Skin epidermis (tissue), 12 donors: Measurements from ENCODE around the gene POLA2.

Experiments used
- H3K27ac ChIP-seq, 21 experiments: fragments of 200-600 bp; sonication (generic) in 11 of 21; one replicate each; pipeline ENCODE4 v1.5.0; 2020; ENCODE audit warnings: mild to moderate bottlenecking in 3 of 21, inconsistent platforms in 2 of 21, moderate library complexity in 2 of 21
- H3K4me3 ChIP-seq, 7 experiments: fragments of 200-600 bp; sonication (generic) in 2 of 7; one replicate each; pipeline ENCODE4 v1.5.0; 2020; ENCODE audit warnings: inconsistent platforms in 2 of 7, mild to moderate bottlenecking in 2 of 7, moderate library complexity in 1 of 7

The POLA2 gene

DNA sequence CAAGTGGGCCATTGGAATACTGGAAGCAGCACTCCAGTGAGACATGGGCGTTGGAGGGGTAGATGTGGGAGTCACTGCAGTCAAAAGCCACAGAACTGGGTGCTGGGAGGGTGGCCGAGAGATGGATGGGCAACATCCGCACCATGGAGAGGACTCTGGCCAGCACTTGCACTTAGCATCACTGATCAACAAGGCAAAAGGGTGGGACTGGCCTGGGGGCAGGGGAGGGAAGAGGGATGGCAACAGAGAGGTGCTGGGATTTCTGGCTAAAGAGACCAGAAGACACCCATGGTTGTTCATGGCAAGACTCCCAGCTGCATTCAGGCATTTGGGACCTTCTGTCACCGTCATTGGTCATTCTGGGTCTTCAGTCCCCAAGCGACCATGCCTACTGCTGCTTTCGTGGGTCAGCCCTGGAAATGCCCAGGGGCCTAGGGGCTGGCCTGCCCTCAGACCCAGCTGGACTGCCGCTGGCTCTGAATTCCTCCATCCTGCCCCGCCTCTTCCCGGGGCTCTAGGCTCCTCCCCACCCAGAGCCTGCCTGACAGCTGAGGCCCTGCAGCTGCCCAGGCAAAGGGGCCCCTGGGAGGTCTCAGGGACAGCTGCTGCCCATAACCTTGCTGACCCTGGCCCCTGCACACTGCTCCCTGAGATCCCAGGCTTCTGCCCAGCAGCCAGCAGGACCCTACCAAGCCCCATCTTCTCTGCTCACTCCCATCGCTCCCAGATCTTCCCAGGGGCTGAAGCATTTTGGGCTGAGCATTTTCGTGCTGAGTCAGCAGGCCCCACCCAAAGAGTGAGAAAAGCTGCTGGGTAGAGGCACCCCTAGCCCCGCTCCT is 39.9 kb downstream of the POLA2 start:
- Histone ChIP-seq H3K27ac (peak overlapping the region in 1 of 21 experiments; percentile 30), H3K4me3 (no peak overlapping the region)

DNA sequence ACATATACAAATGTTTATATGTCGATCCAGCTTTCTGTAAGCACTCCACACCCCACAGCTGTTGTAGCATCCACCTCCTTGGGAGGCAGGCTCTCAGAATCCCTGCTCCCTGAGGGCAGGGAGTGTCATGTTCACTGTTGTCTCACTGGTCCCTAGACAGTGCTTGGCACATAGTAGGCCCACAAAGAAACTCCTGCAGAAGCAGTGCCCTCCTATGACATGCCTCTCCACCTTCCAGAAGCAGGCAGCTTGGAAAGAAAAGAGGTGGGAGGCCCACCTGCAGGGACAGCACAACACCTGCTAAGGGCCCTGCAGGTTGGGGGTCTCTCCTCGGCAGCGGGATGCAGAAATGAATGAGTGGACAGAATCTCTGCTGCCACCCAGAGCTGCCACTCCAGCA is 41.8 kb downstream of the POLA2 start:
- H3K27ac ChIP-seq: no peak overlapping the region
- no peak overlapping the region for H3K4me3 ChIP-seq

DNA sequence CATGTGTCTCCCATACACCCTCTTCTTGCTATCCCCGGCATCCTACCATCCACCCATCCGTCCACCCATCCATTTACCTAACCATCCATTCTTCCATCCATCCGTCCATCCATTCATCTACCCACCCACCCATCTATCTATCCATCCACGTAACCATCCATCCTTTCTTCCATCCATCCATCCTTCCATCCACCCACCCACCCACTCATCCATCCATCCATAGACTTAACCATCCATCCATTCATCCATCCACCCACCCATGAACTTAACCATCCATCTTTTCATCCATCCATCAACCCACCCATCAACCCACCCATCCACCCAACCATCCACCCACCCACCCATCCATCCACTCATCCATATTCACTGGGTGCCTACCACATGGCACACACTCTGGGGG is 42.3 kb downstream of the POLA2 start:
- no peak overlapping the region for H3K4me3 ChIP-seq
- no peak overlapping the region for H3K27ac ChIP-seq

DNA sequence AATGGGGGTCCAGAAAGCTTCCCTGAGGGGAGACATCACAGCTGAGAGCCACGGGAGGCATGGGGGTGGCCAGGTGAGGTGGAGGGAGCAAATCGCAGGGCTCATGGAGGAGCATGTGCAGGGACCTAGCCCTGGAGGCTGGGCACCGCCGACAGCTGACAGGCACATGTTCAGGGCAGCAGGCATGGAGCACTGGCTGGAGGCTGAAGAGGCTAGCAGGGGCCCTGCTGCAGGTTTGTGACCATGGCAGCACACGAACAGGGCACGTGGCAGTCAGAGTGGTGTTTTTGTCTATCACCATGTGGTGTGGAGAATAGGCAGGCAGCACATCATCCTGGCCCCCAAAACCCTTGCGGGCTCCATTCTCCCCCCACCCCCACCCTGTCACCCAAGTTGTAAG is 42.9 kb downstream of the POLA2 start:
- Histone ChIP-seq H3K27ac (no peak overlapping the region), H3K4me3 (no peak overlapping the region)

DNA sequence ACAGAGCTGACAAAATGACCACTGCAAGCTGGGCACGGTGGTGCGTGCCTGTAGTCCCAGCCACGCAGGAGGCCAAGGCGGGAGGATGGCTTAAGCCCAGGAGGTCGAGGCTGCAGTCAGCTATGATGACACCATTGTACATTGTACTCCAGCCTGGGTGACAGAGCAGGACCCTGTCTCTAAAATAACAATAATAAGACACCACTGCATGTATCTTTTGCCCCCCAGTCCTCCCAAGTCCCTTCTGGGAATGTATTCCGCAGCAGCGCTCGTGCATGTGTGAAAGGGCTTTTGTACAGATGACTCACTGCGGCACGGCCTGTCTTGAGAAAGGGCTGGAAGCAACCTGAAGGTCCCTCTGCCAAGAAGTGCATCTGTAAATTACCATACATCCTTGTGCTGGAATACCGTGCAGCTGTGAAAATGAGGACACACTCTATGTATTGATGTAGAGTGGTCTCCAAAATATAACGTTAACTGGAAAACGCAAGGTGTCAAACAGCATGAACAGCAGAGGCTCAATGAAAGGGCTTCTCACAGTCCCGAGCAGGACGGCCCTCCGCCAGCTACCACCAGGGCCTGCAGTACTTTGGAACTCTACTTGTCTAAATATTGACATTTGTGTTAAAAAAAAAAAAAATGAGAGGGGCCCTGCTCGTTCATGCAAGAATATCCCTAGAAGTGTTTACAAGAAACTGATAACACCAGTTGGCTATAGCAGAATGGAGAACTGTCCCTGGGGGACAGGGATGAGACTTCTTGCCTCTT is 43.9 kb downstream of the POLA2 start:
- no peak overlapping the region for H3K27ac ChIP-seq
- H3K4me3 ChIP-seq: no peak overlapping the region

DNA sequence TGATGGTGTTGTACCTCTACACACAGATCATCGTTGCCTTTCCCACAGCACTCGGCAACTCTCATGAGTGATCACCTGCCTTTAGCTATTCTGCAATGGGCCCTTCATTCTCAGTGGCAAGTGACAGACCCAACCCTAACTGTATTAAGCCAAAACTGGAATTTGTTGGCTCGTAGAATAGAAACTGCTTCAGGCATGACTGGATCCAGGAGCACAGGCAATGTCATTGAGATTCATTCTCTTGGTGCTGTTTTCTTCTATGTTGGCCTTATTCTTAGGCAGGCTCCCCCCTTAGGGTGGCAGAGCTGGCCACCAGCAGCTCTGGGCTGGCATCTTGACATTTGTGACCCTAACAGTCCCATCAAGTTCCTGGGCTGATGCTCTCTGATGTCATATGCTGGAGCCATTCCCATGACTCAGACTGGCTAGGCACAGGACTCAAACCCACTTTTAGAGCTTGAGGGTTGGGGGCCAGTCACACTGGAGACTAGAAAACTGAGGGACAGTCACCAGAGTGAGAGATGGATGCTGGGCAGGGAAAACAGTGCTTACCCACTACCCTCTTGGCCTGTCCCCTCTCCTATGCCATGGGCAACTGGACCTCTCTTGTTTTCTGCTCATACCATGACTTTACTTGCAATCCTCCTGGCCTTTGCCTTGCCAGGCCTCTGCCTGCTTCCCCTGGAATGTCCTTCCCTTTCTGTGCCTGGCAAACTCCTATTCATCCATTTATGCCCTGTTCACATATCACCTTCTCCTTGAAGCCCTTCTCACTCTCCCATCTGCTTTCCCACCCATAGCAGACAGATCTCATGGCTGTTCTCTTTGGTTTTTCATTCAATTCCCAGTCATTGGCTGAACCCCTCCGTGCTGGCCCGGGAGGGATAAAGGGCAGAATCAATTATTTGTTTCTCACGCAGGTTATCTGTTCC is 45.8 kb downstream of the POLA2 start:
- H3K4me3 ChIP-seq: no peak overlapping the region
- peak overlapping the region in 12 of 21 experiments; percentile 14 to 81 (median 53) for H3K27ac ChIP-seq

DNA sequence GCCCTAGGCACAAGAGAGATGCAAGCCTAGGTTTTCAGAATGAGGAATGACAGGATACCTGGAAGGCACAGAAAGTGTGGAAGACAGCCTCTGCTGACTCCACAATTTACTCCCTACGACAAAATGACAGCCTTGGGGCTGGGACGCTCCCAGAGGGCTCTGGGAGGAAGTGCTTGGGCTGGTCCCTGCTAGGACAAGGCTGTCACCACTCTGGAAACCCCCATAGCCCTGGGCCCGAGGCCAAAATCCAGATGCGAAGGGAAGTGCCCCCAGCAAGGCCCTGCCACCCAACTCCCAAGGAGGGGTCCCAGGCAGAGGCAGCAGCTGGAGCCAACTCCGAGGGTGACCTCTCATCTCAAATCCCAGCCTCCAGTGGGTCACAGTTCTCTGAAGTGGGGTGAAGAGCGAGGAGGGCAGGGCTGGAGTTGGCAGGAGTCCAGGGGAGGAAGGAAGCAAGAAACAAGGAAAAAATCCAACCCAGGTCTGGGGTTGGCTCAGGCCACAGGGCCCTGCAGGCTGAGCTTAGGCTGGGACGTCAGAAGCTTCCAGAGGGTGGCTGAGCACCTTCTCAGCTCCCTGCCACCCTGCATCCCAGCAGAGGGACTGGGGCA is 46.6 kb downstream of the POLA2 start:
- Histone ChIP-seq H3K27ac (peak overlapping the region in 17 of 21 experiments; percentile 22 to 81 (median 57)), H3K4me3 (no peak overlapping the region)

DNA sequence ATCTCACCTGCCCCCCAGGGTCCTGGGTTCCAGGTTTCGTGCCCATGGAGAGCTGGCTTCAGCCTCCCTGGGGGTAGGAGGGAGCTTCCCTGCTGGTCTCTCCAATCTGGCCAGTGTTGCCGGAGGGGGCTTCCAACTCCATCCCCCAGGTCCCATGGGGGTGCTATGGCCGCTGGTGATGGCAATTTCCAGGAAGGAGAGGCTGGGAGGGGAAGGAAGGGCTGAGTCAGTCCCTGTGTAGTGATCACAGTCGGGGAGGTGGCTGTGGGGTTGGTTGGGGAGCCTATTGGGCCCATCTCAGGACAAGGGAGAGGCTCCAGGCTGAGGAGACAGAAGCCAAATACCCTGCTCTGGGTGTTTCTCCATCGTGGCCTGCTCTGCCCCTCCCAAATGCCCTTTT is 47.2 kb downstream of the POLA2 start:
- H3K27ac ChIP-seq: peak overlapping the region in 17 of 21 experiments; percentile 22 to 81 (median 57)
- H3K4me3 ChIP-seq: no peak overlapping the region

DNA sequence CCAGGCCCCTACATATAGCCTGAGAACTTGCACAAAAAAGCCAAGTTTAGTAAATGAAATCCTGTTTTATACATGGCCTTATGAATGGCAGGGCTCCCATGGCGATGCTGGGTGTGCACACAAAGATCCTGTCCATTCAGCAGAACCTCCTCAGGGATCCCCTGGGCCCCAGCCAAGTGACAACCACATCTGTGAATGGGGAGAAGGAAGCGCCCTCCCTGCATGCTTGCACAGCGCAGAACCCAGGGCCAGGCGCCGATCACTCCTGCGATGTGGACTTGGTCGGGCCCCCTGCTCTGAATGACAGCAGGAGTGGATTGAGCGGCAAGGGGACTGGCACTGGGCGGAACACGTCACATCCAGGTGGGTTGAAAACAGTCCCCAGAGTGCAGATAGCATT is 48.5 kb downstream of the POLA2 start:
- no peak overlapping the region for H3K4me3 ChIP-seq
- H3K27ac ChIP-seq: no peak overlapping the region

DNA sequence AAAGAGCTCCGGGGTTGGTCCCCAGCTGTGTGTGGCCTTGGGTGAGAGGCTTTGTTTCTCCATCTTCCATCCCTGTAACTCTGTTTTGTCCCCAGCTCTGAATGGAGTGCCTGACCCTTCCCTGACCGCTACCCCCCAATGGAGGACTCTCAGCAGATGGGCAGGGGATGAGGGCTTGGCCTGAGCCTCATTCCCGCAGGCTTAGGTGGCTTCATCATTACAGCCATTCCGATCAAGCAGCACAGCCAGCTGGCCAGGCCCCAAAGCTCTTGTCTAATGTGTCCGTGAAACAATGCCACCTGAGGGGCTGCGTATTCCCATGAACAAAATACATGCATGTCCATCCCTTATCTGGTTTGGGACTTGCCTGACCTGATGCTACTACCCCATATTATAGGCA is 49.0 kb downstream of the POLA2 start:
- no peak overlapping the region for H3K4me3 ChIP-seq
- peak overlapping the region in 1 of 21 experiments; percentile 50 for H3K27ac ChIP-seq

DNA sequence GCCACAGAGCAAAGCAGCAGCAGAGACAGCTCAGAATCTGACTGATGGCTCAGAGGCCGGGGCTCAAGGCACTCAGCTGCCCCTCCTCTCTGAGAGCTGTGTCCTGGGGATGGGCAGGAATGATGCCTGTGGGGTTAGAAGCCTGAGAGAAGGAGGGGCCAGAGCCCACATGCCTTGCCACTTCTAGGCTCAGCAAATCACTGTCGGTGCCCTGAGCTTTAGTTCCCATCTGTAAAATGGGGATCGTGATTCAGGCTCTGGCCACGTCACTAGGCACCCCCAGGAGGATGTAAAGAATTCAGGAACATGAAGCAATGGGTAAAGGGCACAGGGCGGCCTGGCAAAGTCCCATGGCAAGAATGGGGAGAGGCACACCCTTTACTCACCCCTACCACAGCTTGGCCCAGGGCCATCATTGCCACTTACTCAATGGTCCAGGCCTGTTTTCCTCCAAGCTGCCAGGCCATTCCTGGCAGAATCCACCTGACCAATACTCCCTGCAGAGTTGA is 49.5 kb downstream of the POLA2 start:
- Histone ChIP-seq H3K27ac (peak overlapping the region in 3 of 21 experiments; percentile 3 to 50 (median 20)), H3K4me3 (no peak overlapping the region)

DNA sequence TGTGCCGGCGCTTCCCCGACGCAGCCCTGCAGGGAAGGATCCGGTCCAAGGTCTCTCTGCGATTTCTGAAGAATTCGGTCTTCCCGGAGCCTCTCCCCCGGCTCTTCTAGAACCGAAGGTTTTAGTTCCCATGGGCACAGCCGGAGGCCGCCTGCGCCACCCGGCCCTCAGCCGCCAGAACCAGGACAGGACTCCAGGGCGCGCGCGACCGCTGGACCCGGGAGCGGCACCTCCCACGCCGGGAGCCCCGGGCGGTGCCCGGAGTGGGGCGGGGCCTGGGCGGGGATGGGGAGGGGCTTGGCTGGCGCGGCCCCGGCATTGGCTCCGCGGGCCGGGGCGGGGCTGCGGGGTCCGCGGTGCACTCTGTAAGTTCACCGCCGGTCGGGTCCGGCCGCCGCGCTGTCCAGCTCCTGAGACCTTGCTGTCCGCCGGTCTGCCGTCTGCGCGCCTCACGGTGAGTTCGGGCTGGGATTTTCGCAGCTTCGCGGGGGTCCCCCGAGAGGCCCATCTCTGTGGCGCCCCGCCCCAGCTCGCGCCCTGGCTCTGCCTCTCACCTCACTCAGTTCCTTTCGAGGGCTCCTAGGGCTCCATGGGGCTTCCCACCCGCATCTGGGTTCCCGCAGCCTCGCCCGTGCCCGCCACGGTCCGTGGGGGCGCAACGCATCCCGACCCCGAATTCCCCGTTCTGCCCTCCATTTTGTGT is 52.9 kb downstream of the POLA2 start, which contains the start of gene CDC42EP2:
Gene CDC42EP2, plus strand, starts transcription at position 366 of the 703 bp plus-strand sequence. CDS start 6,033 bp downstream, outside the sequence.
- peak within 1 kb of the TSS; percentile 43 to 88 (median 71) for H3K4me3 ChIP-seq
- H3K27ac ChIP-seq: peak within 1 kb of the TSS; percentile 8 to 91 (median 78)

DNA sequence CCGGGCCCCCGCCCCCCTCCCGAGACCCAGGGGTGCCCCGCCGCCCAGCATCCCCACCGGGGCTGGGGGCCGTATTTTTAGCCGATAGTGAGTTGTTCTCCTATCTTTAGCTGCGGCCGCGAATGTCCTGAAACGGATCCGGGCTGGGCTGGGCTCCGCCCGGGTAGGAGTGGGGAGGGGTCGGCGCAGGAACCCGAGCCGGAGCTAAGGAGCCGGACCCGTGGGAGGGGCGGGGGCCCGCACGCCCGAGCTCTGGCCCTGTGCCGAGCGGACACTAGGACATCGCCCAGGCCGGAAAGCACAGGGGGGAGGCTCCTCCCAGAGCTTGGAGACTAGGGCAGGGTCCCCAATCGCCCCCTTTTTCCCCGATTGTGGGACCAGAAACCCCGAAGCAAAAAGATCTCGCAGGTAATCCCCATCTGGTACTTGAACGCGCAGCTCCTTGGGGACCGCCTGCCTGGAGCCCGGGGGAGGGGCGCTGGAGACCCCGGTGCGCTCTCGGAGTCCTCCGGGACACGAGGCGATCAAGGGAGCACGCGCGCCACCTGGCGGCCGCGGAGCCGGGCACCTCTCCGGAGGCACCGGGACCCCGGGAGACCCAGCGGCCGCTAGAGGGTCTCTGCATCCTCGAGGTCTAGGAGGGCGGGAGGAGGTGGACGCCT is 53.6 kb downstream of the POLA2 start:
- peak overlapping the region; percentile 43 to 88 (median 71) for H3K4me3 ChIP-seq
- peak overlapping the region; percentile 8 to 91 (median 78) for H3K27ac ChIP-seq

DNA sequence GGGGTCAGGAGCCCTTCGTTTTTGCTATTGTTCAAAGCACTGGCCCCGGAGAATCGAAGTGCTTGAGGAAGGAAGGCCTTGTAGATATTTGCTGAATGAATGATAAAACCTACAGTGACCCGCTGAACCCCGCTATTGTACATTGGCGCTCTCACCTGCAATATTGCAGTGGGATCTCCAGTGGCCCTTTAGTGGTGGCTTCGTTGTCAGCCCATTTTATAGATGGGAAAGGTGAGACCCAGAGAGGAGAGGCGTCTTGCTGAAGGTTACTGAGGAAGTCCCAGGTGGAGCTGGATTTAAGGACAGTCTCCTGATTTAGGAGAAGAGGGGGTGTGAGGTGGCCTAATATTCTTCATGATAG is 54.1 kb downstream of the POLA2 start:
- Histone ChIP-seq H3K4me3 (peak overlapping the region; percentile 43 to 88 (median 71)), H3K27ac (peak overlapping the region in 20 of 21 experiments; percentile 8 to 91 (median 78))

DNA sequence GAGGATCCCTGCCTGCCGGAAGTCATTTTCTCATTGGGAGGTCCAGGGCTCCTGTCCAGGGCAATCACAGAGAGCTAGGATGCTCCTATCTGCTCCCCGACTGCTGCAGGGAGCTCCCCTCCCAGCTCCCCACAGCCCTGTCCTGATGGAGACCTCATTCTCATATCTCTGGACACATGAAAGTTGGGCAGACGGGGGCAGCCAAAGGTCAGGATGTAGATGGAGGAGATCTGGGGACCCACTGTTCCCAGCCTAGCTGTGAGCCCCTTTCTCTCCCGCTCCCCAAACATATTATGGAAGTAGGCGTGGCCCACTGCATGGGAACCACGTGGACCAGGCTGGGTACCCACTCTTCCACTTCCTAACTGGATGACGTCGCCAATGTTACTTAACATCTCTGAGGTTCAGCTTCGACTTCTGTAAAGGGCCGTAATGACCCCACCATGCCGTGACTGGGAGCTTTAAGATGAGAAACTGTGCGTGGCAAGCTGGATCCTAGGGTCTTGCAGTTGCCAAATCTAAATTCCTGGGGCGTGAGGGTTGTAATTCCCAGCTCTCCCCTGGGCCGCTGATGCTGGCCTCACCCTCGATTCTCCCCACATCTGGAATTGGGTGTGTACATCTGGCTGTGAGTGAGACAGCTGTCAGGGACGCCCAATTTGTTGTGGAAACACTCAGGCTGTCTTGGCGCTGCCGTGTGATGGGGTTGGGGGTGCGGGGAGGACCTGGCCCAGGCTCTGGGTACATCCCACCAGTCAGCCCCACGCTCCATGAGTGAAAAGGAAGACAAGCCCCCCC is 54.7 kb downstream of the POLA2 start:
- Histone ChIP-seq H3K4me3 (peak overlapping the region; percentile 43 to 88 (median 71)), H3K27ac (peak overlapping the region in 19 of 21 experiments; percentile 47 to 89 (median 78))

DNA sequence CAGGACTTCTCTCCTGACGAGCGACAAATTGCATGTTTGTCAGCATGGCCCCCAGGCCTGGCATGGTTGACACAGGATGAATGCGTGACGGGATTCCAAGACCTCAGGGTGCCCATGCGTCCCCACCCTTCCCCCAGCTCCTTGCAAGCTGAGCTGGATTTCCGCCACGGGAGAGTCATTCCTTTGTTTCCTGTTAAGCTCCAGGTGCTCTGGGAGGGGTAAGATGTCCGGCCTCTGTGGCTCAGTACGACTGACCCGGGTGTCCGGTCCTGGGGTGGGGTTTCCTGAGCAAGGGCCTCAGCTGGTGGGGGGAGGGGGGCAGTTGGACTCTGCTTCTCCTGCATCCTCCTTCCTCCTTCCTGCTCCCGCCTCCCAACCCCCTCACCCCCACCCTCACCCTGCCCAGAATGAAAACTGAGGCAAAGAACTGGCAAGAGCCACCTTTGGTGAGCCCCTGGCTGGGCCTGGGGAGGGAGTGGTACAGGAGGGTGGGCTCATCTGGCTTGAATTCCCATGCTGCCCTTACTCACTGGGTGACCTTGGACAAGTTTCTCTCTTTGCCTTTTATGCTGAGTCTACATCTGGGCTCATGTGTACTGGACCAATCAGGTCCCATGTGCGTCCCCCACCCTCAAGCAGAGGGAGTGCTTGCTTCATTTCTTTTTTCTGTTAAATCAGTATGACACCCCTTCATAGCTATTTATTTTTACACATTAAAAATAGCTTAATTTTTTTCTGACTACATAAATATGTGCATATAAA is 55.4 kb downstream of the POLA2 start:
- Histone ChIP-seq H3K4me3 (peak overlapping the region in 6 of 7 experiments; percentile 3 to 88 (median 72)), H3K27ac (peak overlapping the region in 17 of 21 experiments; percentile 18 to 89 (median 79))
